Fibroblast of skin of right biceps (primary cell): ENCODE data around the gene CTSL.

Experiments
- DNase-seq: peaks from one replicate; pipeline ENCODE4 v3.0.0-alpha.2; 2013

CTSL gene

GRCh38 chr9:87760529-87760928, 34.6 kb downstream of the CTSL start:
- no peak for DNase-seq

- DNase-seq = no peak
These were observed 37.4 kb downstream of the CTSL start for GRCh38 chr9:87763286-87763685.

GRCh38 chr9:87765521-87765920, 39.6 kb downstream of the CTSL start:
- DNase-seq = no peak

GRCh38 chr9:87766697-87767096, 40.8 kb downstream of the CTSL start:
- DNase-seq = no peak

- DNase-seq = no peak
These were observed 44.8 kb downstream of the CTSL start for GRCh38 chr9:87770616-87771315.

GRCh38 chr9:87771316-87772006, 45.5 kb downstream of the CTSL start:
- no peak for DNase-seq

GRCh38 chr9:87776481-87777379, 50.8 kb downstream of the CTSL start:
- no peak for DNase-seq

GRCh38 chr9:87778996-87779395, 53.1 kb downstream of the CTSL start:
- DNase-seq = no peak
